H1 (cell line): ENCODE measurements around the gene EIPR1.

ENCODE experiments used
- EP300 ChIP-seq, 2 experiments: IDR thresholded peaks; 1 replicate in 1 of 2; 2 replicates in 1 of 2; pipeline ENCODE4 v1.6.1; 2011 to 2012; ENCODE audit warnings: low read depth in 2 of 2, low read length in 2 of 2, mild to moderate bottlenecking in 2 of 2, borderline replicate concordance in 1 of 2, inconsistent platforms in 1 of 2, moderate library complexity in 1 of 2
- HDAC6 ChIP-seq: IDR thresholded peaks from one replicate; pipeline ENCODE4 v1.7.1; 2012; ENCODE audit warnings: low read depth, mild to moderate bottlenecking, inconsistent platforms, low read length, moderate library complexity
- JUN ChIP-seq: IDR thresholded peaks from 2 replicates; pipeline ENCODE4 v1.6.1; 2011; ENCODE audit warnings: low read depth, mild to moderate bottlenecking, improper control_type of control experiment, low read length
- POLR2AphosphoS5 ChIP-seq: IDR thresholded peaks from 2 replicates; pipeline ENCODE4 v1.6.1; 2011; ENCODE audit warnings: low read depth, low read length
- TF ChIP-seq, protein P1 (sequence below), 3 experiments: IDR thresholded peaks; 1 replicate in 2 of 3; 2 replicates in 1 of 3; pipeline versions ENCODE4 v1.5.1 to v1.6.1; 2011; ENCODE audit warnings: low read length in 3 of 3, mild to moderate bottlenecking in 3 of 3, inconsistent platforms in 2 of 3, low read depth in 1 of 3, moderate library complexity in 1 of 3; ENCODE audit not compliant: insufficient read depth in 1 of 3; ENCODE audit errors: control extremely low read depth in 1 of 3

DNA sequence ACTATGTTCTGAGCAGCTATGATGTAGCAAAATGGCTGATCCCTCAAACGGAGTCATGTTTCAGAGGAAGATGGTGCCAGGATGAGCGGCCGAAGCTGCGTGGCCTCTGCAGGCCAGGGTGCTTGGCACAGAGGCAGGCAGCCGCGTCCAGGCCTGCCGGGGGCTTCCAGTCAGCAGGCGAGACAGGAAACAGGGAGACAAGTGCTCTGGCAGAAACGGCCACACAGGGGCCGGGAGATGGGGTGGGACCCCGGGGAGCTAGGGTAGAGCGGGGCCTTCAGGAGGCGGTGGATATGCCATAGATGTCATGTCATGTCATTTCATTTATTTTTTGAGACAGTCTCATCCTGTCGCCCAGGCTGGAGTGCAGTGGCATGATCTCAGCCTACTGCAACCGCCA is 50.7 kb downstream of the EIPR1 start:
- TF ChIP-seq POLR2AphosphoS5 (no peak), JUN (no peak), HDAC6 (no peak), EP300 (IDR thresholded peaks at IDR 0.05; ENCODE audit: borderline replicate concordance in 1 of 2, low read depth in 2 of 2, low read length in 2 of 2) (no peak)
- TF ChIP-seq, protein P1, sequence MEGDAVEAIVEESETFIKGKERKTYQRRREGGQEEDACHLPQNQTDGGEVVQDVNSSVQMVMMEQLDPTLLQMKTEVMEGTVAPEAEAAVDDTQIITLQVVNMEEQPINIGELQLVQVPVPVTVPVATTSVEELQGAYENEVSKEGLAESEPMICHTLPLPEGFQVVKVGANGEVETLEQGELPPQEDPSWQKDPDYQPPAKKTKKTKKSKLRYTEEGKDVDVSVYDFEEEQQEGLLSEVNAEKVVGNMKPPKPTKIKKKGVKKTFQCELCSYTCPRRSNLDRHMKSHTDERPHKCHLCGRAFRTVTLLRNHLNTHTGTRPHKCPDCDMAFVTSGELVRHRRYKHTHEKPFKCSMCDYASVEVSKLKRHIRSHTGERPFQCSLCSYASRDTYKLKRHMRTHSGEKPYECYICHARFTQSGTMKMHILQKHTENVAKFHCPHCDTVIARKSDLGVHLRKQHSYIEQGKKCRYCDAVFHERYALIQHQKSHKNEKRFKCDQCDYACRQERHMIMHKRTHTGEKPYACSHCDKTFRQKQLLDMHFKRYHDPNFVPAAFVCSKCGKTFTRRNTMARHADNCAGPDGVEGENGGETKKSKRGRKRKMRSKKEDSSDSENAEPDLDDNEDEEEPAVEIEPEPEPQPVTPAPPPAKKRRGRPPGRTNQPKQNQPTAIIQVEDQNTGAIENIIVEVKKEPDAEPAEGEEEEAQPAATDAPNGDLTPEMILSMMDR (IDR thresholded peaks at IDR 0.05; ENCODE audit: control extremely low read depth in 1 of 3, insufficient read depth in 1 of 3, low read depth in 1 of 3, low read length in 3 of 3): no peak
